ENCODE measurements around the gene PCSK6.

GRCh38 chr15:101325263-101326025, 164.1 kb downstream of the PCSK6 start:
- TF ChIP-seq CTCF (IDR thresholded peaks at IDR 0.05; ENCODE audit: borderline replicate concordance, extremely low read depth, low read length, poor library complexity, severe bottlenecking) (no peak), EZH2 (IDR thresholded peaks at IDR 0.05; ENCODE audit: borderline replicate concordance, low read depth, low read length, severe bottlenecking) (no peak)
